Dedifferentiated amniotic fluid mesenchymal stem cell (primary cell): Measurements from ENCODE around the gene EMC8.

ENCODE experiments used
- DNase-seq: peaks from one replicate; pipeline ENCODE4 v3.0.0-alpha.2; 2016; ENCODE audit errors: extremely low spot score

Gene EMC8

DNA sequence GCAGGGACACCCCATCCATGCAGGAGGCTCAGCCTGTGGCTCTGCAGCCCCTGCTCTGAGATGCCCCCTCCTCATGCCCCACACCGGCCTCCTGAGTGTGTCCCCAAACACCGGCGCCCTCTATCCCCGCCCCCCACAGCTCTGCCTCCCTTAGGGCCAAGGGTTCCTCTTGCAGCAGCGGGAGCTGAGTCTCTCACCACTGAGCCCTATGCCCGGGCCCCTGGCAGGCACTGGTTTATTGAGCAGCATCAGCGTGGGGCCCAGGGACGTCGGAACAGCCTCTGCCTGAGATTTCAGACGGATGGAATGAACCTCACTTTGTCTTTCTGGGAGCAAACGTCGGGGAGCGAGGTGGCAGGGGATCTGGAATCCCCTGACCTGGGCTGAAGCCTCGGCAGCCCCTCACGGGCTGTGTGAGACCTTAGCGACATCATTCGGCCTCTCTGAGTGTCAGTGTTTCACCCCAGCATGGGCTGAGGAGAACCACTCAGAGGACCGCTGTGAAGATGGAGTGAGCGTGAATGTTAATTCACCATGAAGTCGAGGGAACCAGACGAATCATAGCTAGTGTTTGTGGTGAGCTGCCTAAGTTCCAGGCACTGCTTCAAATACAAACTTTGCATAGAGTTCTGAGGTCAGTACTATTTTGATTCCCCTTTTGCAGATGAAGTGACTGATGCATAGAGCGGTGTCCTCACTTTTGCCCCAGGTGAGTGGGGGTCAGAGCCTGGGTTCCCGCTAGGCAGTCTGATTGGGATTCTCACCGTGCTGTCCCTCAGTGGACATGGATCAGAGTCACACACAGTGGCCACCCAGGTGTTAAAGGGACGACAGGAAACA, 43.2 kb downstream of the EMC8 start:
- DNase-seq = no peak

DNA sequence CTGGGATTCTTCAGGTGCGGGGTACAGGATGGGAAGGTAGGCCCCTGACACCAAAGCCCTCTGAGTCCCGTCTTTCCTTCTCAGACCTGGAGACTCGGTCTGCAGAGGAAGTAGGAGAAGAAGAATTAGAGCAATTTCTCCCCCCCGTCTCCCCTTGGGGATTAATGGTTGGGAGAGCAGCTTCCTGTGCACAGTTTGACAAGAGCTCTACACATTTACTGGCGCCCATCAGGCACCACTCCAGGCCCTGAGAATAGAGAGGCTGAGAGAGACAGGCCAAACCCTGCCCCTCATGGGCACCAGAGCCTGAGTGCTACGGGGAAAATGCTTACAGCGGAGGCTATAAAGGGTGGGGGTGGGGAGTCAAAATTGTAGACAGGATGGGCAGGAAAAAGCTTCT, 44.9 kb downstream of the EMC8 start:
- no peak for DNase-seq

DNA sequence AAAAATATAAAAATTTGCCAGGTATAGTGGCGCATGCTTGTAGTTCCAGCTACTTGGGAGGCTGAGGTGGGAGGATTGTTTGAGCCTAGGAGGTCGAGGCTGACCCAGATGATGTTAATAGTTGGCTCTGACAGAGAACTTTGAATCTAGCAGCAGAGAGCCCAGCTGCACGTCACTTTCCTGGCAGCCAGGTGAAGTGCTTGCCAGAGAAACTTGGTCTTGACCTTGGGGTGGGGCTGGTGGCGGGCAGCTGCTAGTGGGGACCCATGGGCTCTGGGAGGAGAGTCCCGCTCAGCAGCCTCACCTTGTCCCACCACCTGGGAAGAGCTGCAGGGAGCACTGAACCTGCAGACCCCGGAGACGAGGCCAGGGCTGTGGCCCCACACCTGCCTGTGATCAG, 45.4 kb downstream of the EMC8 start:
- no peak for DNase-seq

DNA sequence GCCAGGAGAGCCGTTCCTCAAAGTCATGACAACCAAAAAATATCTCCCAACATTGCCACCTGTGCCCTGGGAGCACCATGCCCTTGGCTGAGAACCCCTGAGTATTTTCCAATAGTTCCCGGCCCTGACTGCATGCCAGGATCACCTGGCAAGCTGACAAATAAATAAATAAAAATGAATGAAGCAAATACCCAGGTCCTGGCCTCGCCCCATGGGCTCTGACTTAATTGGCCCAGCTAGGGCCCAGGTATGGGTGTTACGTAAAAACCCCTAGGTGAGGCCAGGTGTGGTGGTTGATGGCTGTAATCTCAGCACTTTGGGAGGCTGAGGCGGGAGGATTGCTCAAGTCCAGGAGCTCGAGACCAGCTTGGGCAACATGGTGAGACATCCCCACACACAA, 45.8 kb downstream of the EMC8 start:
- DNase-seq = no peak

DNA sequence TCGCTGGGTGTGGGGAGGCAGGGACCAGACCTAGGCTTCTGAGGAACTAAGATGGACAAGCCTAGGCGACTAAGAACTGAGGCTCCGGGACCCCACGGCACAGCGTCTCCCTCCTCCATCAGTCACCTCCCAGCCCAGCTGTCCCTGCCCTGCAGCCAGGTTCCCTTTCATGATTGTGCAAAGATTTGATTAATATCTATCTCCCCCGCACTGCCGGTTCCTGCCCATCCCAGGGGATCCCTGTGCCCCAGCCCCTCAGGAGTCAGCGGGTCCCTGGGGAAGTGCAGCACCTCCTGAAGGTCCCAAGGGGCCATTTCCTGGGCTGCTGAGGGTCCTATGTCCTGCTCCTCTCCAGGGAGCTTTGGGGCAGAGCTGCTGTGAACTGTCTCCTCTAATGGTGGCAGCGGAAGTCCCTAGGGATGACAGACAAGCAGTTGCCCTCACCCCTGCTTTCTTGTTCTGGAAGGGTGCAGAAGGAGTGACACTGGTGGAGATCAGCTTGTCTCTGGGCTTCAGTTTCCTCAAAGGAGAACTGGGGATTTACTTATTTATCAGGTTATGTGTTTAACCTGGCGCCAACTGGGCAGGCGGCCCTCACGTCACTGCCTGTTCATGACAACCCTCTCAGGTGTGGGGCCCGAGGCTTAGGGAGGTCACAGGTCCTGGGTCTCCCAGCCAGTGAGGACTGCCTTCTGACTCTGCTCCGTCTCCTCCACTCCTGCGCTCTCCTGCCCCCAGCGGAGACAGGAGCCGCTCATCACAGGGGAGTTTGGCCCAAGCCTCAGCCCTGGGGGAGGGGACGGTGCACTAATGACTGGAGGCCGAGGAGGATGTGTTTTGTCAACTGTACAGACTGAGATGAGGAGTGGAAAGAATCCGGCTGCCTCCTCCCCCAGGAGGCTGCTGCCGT, 46.6 kb downstream of the EMC8 start:
- DNase-seq = no peak

DNA sequence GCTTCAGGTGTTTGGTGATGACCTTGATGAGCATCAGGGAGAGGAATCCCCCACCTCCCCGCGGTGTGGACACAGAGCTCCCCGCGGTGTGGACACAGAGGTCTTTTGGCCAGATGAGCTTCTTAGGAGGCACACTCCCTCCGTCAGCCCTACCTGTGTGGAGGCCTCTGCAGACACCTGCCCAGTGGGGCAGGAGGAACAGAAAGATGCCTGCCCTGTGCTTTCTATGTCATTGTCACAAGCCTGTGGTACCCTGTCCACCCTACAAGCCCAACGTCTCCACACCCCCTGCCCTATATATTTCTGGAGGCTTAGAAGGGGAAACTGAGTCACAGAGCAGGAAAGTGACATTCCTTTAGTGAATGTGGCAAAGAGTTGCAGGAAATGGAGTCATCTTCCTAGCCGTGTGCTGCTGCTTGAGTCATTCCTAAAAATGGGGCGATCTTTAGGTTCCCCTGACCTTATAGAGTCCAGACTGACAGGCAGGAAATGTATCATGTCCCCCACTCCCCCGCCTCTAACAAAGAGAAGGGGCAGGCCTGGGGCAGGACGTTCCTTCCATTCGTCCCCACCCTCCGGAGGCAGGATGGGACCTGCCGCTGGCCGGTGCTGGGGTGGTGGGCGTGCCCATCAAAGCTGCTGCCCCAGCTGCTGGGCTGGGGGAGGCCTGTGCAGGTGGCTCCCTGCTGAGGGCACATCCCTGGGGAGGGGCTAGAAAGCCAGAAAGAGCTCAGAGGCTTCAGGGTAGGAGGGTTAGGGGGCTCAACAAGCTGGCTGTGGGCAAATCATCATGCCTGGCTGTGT, 47.4 kb downstream of the EMC8 start:
- no peak for DNase-seq

DNA sequence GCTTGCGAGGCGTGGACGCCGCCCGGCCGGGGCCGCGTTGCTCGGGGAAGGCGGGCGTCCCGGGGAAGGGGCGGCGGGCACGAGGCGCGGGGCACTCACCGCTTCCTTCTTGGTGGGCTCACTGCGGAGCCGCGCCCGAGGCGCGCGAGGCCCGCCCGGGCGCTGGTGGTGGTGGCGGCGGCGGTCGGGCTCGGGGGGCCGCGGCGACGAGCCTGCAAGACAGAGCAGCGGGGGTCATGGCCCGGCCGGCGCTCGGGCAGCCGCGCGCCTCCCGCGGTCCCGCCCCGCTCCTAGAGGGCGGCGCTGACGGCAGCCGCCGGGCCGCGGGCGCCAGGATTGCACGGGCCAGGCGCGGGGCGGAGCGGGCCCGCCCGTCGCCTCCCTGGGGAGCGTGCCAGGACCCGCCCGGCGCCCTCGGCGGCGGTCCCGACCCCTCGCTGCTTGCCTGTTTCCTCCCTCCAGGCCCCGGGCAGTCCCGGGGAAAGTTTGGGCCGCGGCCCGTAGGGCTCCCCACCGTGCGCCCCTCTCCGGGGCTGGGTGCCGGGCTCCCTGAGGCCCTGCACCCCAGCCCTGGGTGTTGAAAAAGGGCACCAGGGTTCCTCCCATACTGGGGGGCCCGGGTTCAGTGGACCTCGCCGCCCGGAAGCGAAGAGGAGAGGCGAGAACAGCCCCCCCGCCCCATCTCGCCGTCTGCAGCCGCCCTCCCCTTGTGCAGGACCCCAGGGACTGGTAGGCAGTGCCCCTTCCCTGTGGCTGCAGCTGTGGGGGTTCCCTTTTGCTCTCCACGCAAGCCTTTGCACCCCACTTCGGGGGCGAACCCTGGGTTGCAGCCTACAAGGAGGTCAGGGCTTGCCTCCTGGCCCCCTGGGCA, 48.3 kb downstream of the EMC8 start, which contains the start of gene C16orf74:
TSS of gene C16orf74 (minus strand) at position 270 of the 871 bp plus-strand sequence. CDS start 15,879 bp downstream, outside the sequence.
- DNase-seq = no peak

DNA sequence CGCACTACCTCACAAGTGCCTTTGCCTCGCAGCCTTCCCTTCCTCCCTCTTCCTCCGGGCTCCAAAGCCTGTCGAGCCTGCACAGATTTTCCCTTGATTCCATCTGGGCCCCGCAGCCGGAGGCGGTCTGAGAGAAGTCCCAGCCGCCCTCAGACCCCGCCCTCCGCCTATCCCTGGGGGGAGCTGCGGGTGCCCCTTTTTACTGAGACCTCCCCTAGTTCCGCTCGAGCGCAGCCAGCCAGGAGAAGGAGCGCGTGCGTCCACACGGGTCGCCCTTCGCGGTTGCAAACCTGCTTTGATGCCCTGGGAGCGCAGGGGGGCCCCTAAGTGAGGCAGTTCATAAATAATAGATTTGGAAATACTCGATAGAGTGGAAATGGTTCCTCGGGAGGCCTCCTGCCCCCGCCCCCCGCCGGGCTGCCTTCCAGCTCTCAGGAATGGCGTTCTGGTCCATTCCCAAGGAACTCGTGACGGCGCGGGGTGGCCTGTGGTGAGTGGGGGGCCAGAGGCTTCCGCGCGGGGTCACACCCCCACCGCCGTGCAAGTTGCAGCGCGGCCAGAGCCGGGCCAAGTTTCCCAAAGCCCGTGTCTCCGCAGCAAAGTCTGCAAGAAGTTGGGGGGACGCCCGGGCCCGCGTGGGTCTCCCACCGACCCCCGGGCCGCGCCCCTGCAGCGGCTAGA, 49.1 kb downstream of the EMC8 start:
- peak; percentile 17 for DNase-seq

DNA sequence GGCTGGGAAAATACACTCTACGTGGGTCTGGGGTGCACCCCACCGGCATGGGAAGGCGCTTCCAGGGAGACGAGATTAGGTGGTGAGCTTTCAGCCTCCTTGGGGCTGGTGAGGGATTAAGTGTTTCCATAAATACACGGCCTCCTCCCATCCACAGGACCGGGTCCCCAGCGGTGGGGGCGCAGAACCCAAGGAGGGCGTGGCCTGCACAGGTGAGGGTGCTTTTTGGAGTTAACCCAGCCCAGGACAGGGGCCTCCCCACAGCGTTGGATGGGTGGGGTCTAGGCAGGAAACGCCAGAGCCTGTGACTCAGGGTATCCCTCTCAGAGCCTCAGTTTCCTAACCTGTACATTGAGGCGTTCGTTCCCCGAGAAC, 49.6 kb downstream of the EMC8 start:
- no peak for DNase-seq

DNA sequence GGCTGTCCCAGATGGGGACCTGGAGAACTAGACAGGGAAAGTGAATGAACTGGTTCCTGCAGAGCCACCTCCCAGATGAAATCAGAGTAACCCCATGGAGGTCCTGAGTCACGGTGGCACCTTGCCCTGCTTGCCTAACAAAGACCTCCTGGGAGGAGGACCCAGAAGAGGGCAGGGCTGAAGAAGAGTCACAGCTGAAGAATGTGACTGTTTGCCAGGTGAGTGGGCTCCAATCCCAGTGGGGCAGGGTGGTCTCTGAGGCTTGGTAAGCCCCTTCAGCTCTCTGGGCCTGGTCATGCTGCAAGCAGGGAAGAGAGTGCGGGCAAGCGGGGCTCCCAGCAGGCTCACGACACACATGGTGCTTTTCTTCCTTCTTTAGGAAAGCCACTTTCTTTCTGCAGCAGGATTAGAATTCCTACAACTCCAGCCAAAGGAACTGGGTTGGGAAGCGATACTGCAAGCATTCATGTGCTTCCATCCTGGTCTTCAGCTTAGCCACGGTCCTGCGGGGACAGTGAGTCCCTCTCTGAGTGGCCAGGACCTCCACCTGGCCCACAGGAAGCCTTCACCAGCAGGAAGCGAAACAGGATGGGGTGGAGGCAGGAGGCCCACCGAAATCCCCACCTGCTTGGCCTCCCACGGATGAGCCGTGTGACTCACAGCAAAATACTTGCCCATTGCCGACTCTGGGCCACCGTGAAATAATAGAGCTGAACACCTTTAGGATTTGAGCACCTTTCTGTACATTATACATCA, 52.7 kb downstream of the EMC8 start:
- DNase-seq = no peak

DNA sequence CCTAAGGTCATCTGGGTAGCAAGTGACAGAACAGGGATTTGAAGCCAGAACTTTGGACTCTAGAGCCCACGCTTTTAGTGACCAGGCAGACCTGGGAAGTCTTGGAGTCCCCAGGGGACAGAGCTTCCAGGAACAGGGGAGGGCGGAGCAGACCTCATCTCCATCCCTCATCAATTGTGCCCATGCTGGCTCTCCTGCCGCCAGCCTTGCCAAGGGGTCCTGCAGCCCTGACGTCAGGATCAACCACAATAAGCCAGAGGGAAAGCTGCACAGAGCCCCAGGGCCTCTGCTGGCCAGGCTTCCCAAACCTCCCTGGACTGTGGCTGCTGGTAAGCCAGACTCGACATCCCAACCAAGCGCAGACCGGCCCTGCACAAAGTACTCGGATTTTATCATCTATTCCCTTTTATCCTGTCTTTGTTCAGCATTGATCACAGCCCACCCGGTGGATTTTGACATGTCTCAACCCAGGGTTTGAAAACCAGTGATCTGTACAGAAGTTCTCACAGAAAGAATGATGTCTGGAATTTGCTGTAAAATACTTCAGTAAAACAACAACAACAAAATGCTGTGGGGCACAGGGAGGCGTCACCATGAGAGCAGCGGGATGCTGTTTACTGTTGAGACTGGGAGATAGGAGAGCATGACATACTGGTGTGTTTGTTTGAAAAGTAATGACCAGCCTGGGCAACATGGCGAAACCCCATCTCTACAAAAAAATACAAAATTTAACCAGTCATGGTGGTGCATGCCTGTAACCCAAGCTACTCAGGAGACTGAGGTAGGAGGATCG, 60.2 kb downstream of the EMC8 start:
- no peak for DNase-seq

DNA sequence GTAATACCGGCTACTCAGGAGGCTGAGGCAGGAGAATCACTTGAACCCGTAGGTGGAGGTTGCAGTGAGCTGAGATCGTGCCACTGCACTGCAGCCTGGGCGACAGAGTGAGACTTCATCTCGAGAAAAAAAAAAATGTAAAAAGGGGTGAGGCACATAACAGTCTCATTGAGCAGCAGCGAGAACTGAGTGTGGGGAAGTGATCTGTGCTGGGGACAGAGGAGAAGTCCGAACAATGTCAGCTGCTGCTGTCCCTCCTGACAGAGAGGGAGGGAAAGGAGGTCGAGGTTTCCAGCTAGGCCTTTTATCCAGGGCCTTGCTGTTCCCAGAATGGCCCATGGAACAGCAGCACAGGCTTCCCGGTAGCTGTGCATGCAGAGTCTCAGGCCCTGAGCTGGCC, 62.4 kb downstream of the EMC8 start:
- no peak for DNase-seq

DNA sequence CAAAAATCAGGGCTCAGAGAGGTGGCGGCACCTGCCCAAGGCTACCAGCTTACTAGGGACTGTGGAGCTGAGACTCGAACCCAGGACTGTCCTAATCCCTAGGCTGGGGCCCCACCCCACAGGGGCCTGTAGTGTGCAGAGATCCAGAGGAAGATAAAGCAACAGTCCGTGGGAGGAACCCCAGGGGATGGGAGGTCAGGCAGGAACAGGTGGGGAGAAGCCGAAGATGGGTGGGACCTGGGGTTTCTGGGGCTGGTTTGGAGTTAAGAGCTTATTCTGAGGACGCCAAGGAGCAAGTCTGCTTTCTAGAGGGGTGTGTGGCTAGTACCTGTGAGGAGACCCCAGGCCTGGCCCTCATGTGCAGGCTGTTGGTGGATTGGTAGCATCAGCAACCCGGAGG, 63.4 kb downstream of the EMC8 start:
- no peak for DNase-seq

DNA sequence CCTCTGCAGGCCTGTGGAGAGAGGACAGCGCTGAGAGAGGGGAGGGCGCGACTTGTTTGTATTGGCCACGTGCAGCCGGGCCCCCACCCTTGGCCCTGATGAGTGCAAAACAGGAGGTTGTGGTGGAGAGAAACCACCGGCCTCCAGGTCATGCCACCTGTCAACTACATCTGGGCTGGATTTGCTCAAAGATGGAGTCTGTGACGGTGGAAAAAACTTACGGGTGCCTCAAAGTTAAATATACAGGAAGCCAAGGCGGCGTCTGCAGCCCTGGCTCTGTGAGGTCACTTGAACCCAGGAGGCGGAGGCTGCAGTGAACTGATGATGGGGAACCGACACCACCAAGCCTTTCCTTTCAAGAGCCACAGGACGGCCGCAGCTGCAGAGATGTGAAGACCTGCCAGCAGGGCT, 64.1 kb downstream of the EMC8 start:
- DNase-seq = no peak

DNA sequence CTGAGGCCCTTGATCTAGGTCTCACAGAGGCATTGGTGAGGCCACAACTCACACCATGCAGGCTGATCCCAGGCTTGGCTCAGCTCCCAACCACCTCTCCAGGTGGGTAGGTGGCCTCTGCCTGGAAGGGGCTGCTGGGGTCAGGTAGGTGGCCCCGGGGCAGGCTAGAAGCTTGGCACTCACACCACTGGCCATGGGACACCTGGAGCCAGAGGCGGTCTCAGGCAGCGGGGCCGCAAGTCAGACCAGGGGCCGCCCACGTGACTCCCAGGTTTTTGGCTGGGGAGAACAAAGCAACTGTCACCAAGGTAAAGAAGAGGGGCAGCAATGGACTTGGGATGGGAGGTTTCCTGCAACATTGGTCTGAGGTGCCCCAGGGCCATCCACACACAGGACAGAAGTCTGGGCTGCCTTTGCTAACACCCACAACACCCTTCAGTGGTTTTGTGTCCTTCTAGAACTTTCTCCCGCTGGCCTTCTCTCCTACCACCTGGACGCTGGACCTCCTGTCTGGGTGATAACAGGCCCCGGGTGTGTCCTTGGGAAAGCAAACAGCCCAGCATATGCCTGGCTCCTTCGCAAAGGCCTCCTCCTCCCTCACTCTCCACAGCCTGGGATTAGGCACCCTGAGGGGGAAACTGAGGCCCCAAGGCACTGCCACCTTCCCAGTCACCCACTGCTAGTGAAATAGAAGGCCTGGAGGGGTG, 64.9 kb downstream of the EMC8 start:
- DNase-seq = no peak

DNA sequence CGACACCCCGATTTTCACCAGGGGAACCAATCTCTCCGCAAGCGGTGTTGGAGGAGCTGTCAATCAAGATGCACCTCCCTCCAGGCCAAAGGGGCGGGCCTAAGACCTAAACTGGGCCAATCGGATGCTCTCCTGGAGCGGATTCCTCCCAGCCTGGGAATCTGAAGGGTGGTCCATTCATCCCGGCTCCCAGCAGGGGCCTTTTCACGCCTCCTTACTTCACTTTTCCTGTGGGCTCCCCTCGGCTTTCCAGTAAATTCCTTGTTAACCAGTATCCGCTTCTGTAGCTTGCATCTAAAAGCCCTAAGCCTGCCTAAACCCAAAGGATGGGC, 65.5 kb downstream of the EMC8 start:
- DNase-seq = no peak

DNA sequence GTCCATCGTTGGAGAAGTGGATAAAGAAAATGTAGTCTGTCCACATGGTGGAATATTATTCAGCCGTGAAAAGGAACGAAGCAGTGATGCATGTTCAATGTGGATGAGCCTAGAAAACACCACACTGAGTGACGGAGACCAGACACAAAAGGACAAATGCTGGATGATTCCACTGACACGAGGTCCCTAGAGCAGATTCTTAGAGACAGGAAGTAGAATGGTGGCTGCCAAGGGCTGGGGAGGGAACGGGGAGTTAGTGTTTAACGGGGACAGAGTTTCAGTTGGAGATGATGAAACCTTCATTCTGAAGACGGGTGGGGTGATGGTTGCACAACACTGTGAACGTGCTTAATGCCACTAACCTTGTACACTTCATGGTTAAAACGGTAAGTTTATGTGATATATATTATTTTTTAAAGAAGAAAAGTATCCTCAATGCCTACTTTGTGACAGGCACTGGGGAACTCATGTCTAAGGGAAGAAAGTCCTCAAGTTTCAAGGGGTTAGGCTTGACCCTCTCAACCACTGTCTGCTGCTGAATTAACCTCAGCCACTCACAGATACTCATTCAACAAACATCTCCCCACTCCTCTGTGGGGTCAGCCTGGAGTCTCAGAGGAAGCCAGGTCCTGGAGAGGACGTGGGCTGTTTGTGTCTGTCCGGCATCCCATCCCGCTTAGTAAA, 66.0 kb downstream of the EMC8 start:
- no peak for DNase-seq

DNA sequence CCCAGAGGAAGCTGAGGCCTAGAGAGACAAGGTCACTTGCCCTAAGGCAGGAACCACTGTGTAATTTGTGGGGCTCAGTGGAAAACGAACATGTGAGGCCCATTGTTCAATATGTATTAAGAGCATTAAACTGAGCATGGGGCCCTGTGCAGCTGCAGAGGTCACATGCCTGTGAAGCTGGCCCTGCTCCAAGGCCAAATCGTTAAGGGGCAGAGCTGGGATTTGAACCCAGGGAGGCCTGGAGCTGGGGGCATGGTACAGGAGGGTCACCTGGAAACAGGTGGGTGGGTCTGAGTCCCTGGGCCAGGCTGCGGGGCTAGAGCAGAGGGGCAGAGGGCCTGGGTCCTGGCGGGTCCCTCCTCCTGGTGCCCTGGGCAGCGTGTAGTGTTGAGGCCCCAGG, 68.2 kb downstream of the EMC8 start:
- DNase-seq = no peak
